K562 (cell line): ENCODE measurements around the gene PTK7. TPM values are rescaled to one million over a fixed set of nuclear protein-coding genes. Genes with fewer than 3 reads are reported as not detected.

Experiments used
- FOXK1 ChIP-seq: sonication (generic); formaldehyde crosslinking; IDR thresholded peaks from 2 replicates; pipeline ENCODE4 v1.8.0; 2022; ENCODE audit warnings: missing genetic modification reagents, mild to moderate bottlenecking, borderline replicate concordance
- HDAC2 ChIP-seq: fragments of 450-650 bp; IDR thresholded peaks from 2 replicates; pipeline ENCODE4 v1.6.1; 2016; ENCODE audit warnings: mild to moderate bottlenecking
- ID3 ChIP-seq, 2 experiments: fragments of 250-450 bp in 1 of 2; fragments of 450-650 bp in 1 of 2; sonication (Bioruptor Pico) in 1 of 2; IDR thresholded peaks; 2 replicates each; pipeline versions ENCODE4 v1.6.1 to v1.8.0; 2016 to 2021; ENCODE audit warnings: mild to moderate bottlenecking in 2 of 2, moderate library complexity in 2 of 2, missing compliant biosample characterization in 1 of 2, missing genetic modification characterization in 1 of 2
- MGA ChIP-seq: fragments of 450-650 bp; IDR thresholded peaks from 2 replicates; pipeline ENCODE4 v1.6.1; 2016; ENCODE audit warnings: mild to moderate bottlenecking, moderate library complexity
- NR4A1 ChIP-seq, 2 experiments: fragments of 250-450 bp in 1 of 2; fragments of 450-650 bp in 1 of 2; sonication (Bioruptor Pico) in 1 of 2; IDR thresholded peaks; 2 replicates each; pipeline versions ENCODE4 v1.4.0 to v1.6.1; 2016 to 2020; ENCODE audit warnings: mild to moderate bottlenecking in 2 of 2, missing compliant biosample characterization in 1 of 2, missing genetic modification characterization in 1 of 2, moderate library complexity in 1 of 2
- YY1 ChIP-seq, 3 experiments: IDR thresholded peaks; 2 replicates each; pipeline ENCODE4 v1.6.1; 2011; ENCODE audit warnings: low read length in 2 of 3, mild to moderate bottlenecking in 2 of 3, moderate library complexity in 2 of 3, borderline replicate concordance in 1 of 3, control low read depth in 1 of 3, low read depth in 1 of 3; ENCODE audit not compliant: insufficient read depth in 3 of 3, insufficient replicate concordance in 2 of 3, control insufficient read depth in 1 of 3, insufficient read length in 1 of 3; ENCODE audit errors: extremely low read depth in 1 of 3
- polyA plus RNA-seq, 8 experiments: library from polyadenylated mRNA; depleted of rRNA in 4 of 8; stranded (reverse) in 5 of 8; unstranded in 3 of 8; fragments of >200 nt; fragmentation: Nextera tagmentation in 2 of 8; fragmentation: Illumina TruSeq in 1 of 8; extraction: Ambion mirVana in 2 of 8; extraction: Trizol in 1 of 8; gene quantifications; 2 replicates each; pipeline versions ENCODE4 v1.2.1 to v1.2.3, GENCODE V29; 2011 to 2014; ENCODE audit warnings: inconsistent platforms in 1 of 8, missing spikeins in 1 of 8
- total RNA-seq, 7 experiments: library from RNA; depleted of rRNA in 6 of 7; stranded (reverse); fragments of >200 nt in 6 of 7; fragmentation: Illumina TruSeq in 2 of 7; extraction: Trizol in 2 of 7; gene quantifications; 2 replicates each; pipeline versions ENCODE4 v1.2.1 to v1.2.3, GENCODE V29; 2011 to 2021; ENCODE audit warnings: low replicate concordance in 1 of 7
- TF ChIP-seq, protein P1 (sequence below), 3 experiments: fragments of 200-800 bp in 1 of 3; fragments of 250-450 bp in 1 of 3; fragments of 450-650 bp in 1 of 3; sonication (Bioruptor Pico) in 1 of 3; sonication (Bioruptor generic) in 1 of 3; formaldehyde crosslinking in 1 of 3; IDR thresholded peaks; 2 replicates each; pipeline versions ENCODE4 v1.6.1 to v1.8.0; 2016 to 2022; ENCODE audit warnings: mild to moderate bottlenecking in 2 of 3, missing genetic modification characterization in 2 of 3, missing compliant biosample characterization in 1 of 3, moderate library complexity in 1 of 3
- TF ChIP-seq, protein P2 (sequence below): fragments of 450-650 bp; conservative IDR thresholded peaks from 2 replicates; pipeline ENCODE4 v1.6.1; 2016; ENCODE audit warnings: missing genetic modification characterization, low read depth, mild to moderate bottlenecking, missing compliant biosample characterization, moderate library complexity

PTK7 gene
- total and polyA plus RNA-seq, 9 of the 15 experiments (the other 6 are each of a cell fraction or from before 2014, with no cell fraction given): 0.20 to 6.8 (median 4.2) TPM

GRCh38 chr6:43115365-43115764 lies 39.3 kb downstream of the PTK7 start (continued):
- TF ChIP-seq MGA: no peak
- peak; percentile 25; the same call in 1 of the 2 replicates for TF ChIP-seq HDAC2
- no peak for TF ChIP-seq FOXK1 (CRISPR knock-in tag)
- no peak for TF ChIP-seq ID3 (CRISPR knock-in tag; IDR thresholded peaks at IDR 0.05)
- TF ChIP-seq ID3 (tag; IDR thresholded peaks at IDR 0.05): no peak
- TF ChIP-seq, protein P1, sequence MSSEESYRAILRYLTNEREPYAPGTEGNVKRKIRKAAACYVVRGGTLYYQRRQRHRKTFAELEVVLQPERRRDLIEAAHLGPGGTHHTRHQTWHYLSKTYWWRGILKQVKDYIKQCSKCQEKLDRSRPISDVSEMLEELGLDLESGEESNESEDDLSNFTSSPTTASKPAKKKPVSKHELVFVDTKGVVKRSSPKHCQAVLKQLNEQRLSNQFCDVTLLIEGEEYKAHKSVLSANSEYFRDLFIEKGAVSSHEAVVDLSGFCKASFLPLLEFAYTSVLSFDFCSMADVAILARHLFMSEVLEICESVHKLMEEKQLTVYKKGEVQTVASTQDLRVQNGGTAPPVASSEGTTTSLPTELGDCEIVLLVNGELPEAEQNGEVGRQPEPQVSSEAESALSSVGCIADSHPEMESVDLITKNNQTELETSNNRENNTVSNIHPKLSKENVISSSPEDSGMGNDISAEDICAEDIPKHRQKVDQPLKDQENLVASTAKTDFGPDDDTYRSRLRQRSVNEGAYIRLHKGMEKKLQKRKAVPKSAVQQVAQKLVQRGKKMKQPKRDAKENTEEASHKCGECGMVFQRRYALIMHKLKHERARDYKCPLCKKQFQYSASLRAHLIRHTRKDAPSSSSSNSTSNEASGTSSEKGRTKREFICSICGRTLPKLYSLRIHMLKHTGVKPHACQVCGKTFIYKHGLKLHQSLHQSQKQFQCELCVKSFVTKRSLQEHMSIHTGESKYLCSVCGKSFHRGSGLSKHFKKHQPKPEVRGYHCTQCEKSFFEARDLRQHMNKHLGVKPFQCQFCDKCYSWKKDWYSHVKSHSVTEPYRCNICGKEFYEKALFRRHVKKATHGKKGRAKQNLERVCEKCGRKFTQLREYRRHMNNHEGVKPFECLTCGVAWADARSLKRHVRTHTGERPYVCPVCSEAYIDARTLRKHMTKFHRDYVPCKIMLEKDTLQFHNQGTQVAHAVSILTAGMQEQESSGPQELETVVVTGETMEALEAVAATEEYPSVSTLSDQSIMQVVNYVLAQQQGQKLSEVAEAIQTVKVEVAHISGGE (CRISPR knock-in tag; IDR thresholded peaks at IDR 0.05): peak in 1 of 3 experiments; percentile 57; a peak in 1 of 6 replicates
- no peak for TF ChIP-seq NR4A1 (CRISPR knock-in tag; IDR thresholded peaks at IDR 0.05)
- peak; percentile 86 for TF ChIP-seq NR4A1 (tag; IDR thresholded peaks at IDR 0.05)
- TF ChIP-seq, protein P2, sequence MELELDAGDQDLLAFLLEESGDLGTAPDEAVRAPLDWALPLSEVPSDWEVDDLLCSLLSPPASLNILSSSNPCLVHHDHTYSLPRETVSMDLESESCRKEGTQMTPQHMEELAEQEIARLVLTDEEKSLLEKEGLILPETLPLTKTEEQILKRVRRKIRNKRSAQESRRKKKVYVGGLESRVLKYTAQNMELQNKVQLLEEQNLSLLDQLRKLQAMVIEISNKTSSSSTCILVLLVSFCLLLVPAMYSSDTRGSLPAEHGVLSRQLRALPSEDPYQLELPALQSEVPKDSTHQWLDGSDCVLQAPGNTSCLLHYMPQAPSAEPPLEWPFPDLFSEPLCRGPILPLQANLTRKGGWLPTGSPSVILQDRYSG (tag): peak; percentile 78; the same call in 1 of the 2 replicates
- peak in 2 of 3 experiments; percentile 18 to 72 for TF ChIP-seq YY1 (IDR thresholded peaks at IDR 0.05; ENCODE audit: borderline replicate concordance in 1 of 3, control insufficient read depth in 1 of 3, extremely low read depth in 1 of 3, insufficient read depth in 3 of 3, insufficient read length in 1 of 3, insufficient replicate concordance in 2 of 3, low read depth in 1 of 3, low read length in 2 of 3)
